ENCODE results near the gene BCL2L11.

GRCh38 chr2:111122631-111123421 lies 2.1 kb downstream of the BCL2L11 start:
- TF ChIP-seq, protein P1, sequence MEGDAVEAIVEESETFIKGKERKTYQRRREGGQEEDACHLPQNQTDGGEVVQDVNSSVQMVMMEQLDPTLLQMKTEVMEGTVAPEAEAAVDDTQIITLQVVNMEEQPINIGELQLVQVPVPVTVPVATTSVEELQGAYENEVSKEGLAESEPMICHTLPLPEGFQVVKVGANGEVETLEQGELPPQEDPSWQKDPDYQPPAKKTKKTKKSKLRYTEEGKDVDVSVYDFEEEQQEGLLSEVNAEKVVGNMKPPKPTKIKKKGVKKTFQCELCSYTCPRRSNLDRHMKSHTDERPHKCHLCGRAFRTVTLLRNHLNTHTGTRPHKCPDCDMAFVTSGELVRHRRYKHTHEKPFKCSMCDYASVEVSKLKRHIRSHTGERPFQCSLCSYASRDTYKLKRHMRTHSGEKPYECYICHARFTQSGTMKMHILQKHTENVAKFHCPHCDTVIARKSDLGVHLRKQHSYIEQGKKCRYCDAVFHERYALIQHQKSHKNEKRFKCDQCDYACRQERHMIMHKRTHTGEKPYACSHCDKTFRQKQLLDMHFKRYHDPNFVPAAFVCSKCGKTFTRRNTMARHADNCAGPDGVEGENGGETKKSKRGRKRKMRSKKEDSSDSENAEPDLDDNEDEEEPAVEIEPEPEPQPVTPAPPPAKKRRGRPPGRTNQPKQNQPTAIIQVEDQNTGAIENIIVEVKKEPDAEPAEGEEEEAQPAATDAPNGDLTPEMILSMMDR (IDR thresholded peaks at IDR 0.05), result no peak
- TF ChIP-seq EP300 (IDR thresholded peaks at IDR 0.05), result no peak

Data from ovary (tissue), 3 donors.